SK-N-MC (cell line): ENCODE results near the gene CELSR3.

ENCODE experiments used
- EZH2 ChIP-seq: fragments of 200-600 bp; sonication (generic); IDR thresholded peaks from one replicate; pipeline ENCODE4 v1.6.1; 2017; ENCODE audit warnings: antibody characterized with exemption
- FOXP2 ChIP-seq: optimal IDR thresholded peaks from 2 replicates; pipeline ENCODE3; 2011; ENCODE audit warnings: mild to moderate bottlenecking, moderate library complexity; ENCODE audit not compliant: insufficient read depth; ENCODE audit errors: extremely low read length, control extremely low read depth
- POLR2AphosphoS5 ChIP-seq: IDR thresholded peaks from 2 replicates; pipeline ENCODE4 v1.6.1; 2012; ENCODE audit warnings: mild to moderate bottlenecking, low read depth, low read length, borderline replicate concordance

GRCh38 chr3:48655606-48656005, 7.1 kb downstream of the CELSR3 start:
- TF ChIP-seq POLR2AphosphoS5 (no peak), EZH2 (no peak), FOXP2 (no peak)
